Right lung (tissue), 5 donors: ENCODE data around the gene MCTP1. TPM values are rescaled to one million over a fixed set of nuclear protein-coding genes. Genes with fewer than 3 reads are reported as not detected.
"Not testable (repeated sequence)": the region's sequence is repeated elsewhere in the genome, so short reads cannot be mapped to it uniquely, and the experiment has no call there.

Source experiments
- DNase-seq, 2 donors: peaks; one replicate each; pipeline ENCODE4 v3.0.0-alpha.2; 2013
- polyA plus RNA-seq, 5 donors: library from polyadenylated mRNA; unstranded; fragments of 120-200 nt; gene quantifications; one replicate each; pipeline versions ENCODE4 v1.2.1 to v1.2.3, GENCODE V29; 2013; ENCODE audit warnings: inconsistent platforms in 1 of 5, low replicate concordance in 1 of 5; ENCODE audit not compliant: insufficient read length in 5 of 5, insufficient read depth in 1 of 5

The MCTP1 gene
- polyA plus RNA-seq, 5 donors: 3.2 to 6.4 (median 5.5) TPM

GRCh38 chr5:95252801-95253200 lies 32.1 kb downstream of the MCTP1 start:
- no peak for DNase-seq

DNA sequence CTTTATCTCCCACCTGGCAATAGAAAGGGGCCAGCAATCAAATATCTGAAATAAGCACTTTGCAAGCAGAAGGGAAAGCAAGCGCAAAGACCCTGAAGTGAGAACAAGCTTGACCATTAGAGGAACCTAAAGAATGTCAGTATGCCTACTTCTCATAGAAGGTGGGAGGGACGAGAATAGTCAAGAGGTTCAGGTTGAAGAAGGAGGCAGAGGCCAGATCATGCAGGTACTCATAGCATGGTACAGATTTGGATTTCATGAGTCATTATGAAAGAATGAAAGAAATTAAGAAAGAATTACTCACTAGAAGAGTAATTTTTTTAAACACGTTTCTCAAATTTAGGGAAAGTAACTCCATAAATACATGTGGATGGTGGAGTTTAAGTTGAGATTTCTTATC lies 33.7 kb downstream of the MCTP1 start:
- no peak for DNase-seq

DNA sequence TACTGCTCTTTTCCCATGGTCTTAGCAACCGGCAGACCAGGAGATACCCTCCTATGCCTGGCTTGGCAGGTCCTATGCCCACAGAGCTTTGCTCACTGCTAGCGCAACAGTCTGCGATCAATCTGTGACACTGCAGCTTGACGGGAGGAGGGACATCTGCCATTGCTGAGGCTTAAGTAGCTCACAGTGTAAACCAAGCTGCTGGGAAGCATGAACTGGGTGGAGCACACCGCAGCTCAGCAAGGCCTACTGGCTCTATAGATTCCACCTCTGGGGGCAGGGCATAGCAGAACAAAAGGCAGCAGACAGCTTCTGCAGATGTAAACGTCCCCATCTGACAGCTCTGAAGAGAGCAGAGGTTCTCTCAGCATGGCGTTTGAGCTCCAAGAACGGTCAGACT lies 40.4 kb downstream of the MCTP1 start:
- DNase-seq: no peak

DNA sequence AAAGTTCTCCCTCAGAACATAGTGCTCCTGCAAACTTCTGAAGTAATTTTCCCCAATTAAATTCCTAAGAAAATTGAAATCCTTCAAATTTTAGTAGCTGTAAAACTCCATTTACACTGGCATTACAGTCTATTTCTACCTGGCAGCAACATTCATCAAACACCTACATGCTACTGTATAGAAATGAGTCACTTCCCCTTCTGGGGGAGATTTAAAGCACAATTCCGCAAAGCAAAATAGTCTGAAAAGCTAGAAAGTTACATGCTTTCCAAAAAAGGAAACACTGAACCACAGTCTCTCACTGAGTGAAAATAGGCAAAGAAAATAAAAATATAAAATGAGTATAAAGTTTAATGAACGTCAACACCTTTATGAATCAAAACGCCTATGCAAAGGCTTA lies 43.3 kb downstream of the MCTP1 start:
- no peak for DNase-seq

DNA sequence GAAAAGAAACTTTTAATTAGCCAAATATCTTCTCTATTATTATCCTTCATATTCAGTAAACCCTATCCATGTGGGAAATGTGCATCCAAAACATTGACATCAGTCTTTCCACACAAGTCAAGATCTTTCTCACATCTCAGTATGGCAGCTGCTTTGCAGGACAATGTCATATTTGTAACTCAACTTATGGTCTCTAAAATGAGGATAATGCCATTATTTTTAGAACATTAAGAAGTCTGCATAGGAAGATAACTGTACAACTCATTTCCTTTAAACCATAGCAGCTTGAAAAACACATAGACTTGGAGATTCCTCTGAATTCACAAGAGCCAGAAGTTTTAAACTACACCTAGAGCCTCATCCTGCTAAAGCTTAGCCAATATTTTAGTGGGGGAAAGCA lies 43.7 kb downstream of the MCTP1 start:
- no peak for DNase-seq

DNA sequence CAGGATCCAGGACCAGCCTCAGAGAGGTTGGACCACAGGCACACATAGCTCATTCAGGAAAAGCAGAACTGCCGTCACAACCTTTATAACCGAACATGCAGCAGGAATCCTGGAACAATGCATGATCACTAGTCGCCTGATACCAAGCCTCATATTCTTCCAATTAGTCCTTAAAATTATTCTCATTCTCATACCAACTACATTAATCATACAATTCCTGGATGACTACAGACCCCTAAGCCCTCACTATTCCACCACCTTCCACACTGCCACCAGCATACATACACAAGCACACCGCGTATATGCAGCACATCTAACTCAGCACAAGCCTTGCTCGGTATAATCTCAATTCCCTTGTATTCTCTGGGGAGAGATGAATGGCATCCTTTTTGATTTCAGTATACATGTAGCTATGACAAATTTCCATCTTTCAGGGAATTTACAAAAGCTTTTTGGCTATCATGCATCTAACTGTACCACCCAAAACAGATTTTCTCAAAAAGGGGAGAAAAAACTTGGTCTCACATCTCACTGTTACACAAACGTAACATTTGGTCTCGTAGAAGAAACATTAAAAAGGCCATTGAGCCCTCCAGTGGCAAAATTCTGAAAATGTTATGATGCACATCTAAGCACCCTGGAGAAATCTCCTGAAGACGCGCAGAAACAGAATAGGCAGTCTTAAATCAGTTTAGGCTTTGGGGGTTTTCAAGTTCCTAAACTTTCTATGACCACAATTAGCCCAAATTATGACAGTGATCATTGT lies 46.2 kb downstream of the MCTP1 start:
- peak; percentile 12 to 26 for DNase-seq

GRCh38 chr5:95237324-95237723 lies 47.6 kb downstream of the MCTP1 start:
- DNase-seq: no peak

- DNase-seq: no peak
These were observed 49.4 kb downstream of the MCTP1 start for GRCh38 chr5:95235439-95235982.

DNA sequence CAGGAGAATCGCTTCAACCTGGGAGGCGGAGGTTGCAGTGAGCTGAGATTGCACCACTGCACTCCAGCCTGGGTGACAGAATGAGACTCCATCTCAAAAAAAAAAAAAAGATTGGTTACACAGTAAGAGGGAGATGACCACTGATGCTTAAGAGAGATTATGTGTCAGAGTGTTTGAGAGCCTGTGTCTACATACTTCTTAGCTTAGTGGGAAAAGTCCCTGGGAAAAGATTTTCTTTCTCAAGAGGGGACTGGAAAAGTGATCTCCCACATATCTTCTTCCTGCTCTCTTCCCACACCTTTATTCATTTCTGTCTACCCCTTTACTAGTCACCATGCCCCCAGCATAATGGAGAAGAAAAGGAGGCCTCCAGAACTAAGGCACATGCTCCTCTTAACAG lies 55.2 kb downstream of the MCTP1 start:
- no peak for DNase-seq

DNA sequence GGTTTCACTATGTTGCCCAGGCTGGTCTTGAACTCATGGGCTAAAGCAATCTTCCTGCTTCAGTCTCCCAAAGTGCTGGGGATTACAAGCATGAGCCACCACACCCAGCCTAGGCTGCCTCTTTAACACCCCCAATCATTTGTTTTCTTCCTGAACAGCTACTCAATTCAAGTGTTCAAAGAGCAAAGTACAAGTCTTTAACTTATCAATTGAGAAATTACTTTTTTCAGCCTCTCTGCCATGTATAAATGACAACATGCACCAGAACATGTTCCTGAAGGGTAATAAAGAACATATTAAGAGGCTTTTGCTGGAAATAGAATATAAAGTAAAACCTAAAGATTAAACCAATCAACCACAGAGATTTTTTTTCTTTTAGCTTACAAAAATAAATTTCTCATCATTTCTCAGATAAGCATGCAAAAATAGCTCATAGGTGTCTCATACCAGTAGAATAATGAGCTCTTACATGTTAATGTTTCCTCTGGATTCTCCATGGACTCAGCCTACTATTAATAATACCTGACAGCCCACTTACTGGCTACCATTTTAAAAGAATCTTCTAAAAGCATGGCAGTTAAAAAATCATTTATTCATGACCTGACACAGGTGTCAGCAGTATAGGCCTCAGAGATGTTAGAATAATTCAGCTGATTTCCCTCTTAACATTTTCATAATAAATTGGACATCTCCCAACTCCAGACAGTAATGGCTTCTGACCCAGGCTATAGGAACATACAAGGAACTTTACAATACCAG lies 60.0 kb downstream of the MCTP1 start:
- DNase-seq: no peak

- DNase-seq: no peak
These were observed 61.2 kb downstream of the MCTP1 start for GRCh38 chr5:95223566-95224258.

DNA sequence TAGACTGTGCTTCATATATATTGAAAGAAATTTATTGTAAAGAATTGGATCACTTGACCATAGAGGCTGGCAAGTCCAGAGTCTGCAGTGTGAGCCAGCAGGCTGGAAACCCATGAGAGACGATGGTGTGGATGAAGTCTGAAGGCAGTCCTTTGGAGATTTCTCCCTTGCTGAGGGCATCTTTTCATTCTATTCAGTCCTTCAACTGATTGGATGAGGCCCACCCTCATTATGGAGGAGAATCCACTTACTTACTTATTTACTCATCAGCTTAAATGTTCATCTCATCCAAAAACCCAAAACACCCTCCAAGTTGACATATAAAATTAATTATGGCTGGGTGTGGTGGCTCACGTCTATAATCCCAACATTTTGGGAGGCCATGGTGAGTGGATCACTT lies 62.1 kb downstream of the MCTP1 start:
- DNase-seq: no peak

DNA sequence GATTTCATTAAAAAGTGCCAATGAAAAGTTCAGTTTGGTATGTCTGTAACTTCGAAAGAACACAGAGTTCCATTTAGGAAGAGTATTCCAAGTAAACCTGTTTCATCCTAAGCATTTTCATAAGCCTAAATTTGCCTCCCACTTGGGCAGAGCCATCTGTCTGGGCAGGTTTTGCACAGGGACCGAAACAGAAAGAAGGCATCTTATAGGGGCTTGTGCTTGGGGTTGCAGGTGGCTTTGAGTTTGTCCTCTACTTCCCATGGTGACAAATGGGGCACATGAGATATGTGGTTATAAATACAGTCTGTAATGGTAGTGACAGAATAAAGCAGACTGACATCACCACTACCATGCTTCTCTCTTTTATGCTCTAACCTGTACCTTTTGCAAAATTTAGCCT lies 63.7 kb downstream of the MCTP1 start:
- DNase-seq: no peak

DNA sequence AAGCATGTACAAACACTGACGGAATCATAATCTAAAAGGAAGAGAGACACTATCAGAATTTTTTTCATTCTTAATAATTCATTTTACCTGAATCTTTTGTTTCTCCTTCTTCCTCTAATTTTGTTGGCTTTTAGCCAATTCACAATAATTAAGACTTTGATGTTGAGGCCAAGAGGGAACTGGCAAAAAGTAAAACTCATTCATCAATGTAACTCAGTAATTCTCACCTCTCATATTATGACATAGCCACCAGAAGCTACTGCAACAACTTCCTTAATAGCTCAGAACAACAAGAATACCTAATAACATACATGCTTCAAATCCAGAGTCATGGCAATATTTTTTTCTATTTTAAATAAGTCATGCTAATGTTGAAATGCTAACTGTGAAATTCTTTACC lies 64.5 kb downstream of the MCTP1 start:
- DNase-seq: no peak

GRCh38 chr5:95219411-95219810 lies 65.5 kb downstream of the MCTP1 start:
- no peak for DNase-seq

DNA sequence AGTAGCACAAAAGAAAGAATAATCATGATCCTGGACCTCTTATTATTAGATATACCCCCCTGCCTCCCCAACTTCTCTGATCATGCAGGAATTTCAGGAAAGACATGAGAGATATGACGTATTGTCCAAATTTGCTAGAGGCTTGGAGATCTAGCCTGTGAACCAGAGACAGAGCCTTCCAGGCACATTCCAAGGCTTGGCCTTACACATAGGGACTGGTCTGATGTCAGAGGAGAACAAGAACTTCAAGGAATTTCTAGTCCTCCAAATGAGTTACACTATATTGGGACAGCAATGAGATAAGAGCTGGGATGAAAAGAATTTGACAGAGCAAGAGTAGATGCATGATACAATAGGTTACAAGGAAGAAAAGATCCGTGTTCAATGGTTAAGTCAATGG lies 67.0 kb downstream of the MCTP1 start:
- no peak for DNase-seq

DNA sequence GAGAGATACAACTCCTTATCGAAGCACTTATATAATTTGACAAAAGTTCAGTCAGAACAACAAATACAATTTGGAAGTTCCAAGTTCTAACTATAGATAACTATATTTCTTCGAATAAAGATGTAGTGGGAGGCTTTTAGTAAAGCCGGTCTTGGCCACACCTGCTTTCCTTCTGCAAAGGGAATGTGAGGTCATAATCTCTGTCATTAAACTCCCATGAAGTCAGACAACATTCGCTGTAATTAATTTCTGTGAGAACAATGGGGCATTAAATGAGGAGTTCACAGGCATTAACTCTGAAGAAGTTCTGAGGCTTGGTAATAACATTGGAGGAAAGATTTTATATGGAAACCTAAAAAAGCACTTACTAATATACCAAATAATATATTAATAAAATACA lies 67.5 kb downstream of the MCTP1 start:
- no peak for DNase-seq

- DNase-seq: no peak
These were observed 68.5 kb downstream of the MCTP1 start for GRCh38 chr5:95216136-95216955.

DNA sequence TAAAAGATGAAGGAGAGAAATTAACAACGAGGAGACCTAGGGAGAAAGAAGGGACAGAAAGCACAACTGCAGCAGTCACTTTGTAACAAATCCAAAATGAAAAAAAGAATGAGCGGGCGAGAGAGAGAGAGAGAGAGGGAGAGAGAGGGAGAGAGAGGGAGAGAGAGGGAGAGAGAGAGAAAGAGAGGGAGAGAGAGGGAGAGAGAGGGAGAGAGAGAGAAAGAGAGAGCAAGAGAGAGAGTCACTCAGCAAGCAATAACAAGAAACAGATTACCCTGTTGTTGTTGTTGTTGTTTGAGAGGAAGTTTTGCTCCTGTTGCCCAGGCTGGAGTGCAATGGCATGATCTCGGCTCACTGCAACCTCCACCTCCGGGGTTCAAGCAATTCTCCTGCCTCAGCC lies 77.1 kb downstream of the MCTP1 start:
- not testable (repeated sequence) for DNase-seq

DNA sequence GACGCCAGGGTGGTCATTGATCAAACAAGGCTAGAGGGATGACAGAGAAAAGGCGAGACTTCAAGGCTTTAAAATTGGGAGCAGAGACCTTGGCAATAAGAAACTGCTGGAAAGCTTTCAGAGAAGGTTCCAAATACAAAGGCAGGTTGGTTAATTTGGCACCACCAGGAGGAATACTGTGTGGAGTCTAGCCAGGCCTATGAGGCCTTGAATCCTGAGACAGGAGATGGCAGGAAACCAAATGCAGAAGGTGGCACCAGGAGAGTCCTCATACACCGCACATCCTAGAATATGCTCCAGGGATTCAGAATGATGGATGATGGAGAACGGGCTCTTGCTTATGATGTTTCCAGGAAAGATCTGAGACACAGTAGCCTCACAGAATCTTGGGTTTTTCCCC lies 90.0 kb downstream of the MCTP1 start:
- no peak for DNase-seq

DNA sequence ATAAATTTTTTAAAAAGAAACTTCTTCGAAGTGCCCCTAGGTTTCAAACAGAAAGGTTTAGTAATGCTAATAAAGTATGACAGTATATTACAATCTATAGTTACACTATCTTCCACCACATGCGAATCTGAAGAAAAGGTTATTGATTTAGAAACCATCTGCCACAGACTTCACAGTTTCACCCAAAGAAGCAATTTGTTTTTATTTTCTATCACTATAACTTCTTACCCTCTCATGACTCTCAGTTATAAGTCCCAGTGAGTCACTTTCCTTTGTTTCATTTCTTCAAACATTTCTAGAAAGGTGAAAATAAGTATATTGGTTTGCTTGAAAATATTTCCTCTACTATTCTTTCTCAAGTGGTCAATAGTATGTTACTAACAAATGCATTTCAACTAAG lies 93.6 kb downstream of the MCTP1 start:
- no peak for DNase-seq

DNA sequence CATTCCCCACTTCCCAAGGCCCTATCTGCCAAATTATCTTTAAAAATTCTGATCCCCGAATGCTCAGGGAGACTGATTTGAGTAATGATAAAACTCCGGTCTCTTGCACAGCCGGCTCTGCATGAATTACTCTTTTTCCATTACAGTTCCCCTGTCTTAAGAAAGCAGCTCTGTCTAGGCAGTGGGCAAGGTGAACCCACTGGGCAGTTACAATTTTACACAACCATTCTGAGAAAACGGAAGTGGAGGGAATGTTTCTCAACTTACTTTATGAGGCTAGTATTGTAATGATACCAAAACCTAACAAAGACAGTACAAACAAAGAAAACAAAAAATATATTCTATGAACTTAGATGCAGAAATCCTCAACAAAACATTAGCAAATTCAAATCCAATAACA lies 100.0 kb downstream of the MCTP1 start:
- no peak for DNase-seq
